ENCODE measurements around the gene OTOL1.

DNA sequence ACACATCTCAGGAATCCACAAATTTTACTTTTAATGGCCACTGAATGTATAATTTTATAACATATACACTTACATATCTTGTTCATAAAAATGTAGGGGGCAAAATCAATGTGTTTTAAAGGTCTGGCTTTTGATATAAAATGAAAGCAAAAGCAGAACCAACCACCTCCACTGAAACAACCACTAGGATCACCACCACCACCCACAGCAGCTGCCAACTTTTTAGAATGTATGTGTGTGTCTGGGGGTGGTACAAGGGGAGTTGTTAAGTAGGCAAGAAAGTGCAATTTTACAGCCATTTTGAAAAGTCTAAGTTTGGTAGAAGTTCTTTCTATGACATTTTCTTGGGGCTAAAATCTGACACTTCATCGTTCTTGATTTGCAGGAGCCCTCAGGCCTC is 44.0 kb downstream of the OTOL1 start:
- TF ChIP-seq, protein P1, sequence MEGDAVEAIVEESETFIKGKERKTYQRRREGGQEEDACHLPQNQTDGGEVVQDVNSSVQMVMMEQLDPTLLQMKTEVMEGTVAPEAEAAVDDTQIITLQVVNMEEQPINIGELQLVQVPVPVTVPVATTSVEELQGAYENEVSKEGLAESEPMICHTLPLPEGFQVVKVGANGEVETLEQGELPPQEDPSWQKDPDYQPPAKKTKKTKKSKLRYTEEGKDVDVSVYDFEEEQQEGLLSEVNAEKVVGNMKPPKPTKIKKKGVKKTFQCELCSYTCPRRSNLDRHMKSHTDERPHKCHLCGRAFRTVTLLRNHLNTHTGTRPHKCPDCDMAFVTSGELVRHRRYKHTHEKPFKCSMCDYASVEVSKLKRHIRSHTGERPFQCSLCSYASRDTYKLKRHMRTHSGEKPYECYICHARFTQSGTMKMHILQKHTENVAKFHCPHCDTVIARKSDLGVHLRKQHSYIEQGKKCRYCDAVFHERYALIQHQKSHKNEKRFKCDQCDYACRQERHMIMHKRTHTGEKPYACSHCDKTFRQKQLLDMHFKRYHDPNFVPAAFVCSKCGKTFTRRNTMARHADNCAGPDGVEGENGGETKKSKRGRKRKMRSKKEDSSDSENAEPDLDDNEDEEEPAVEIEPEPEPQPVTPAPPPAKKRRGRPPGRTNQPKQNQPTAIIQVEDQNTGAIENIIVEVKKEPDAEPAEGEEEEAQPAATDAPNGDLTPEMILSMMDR (IDR thresholded peaks at IDR 0.05), result no peak
- no peak for TF ChIP-seq POLR2AphosphoS5 (IDR thresholded peaks at IDR 0.05)

All from suprapubic skin (tissue), 3 donors.